CD8-positive, alpha-beta memory T cell (primary cell): Measurements from ENCODE around the gene DGCR8. TPM values are rescaled to one million over a fixed set of nuclear protein-coding genes. Genes with fewer than 3 reads are reported as not detected.

Experiments
- CTCF ChIA-PET: fragments of 350-600 bp; sonication (Branson Sonifier 250); formaldehyde crosslinking; loops from one replicate; lab custom pipeline; 2021; ENCODE audit warnings: antibody characterized with exemption; lab: Charles Lee
- POLR2A ChIA-PET: fragments of 350-600 bp; sonication (Branson Sonifier 250); formaldehyde crosslinking; loops from one replicate; lab custom pipeline; 2021; ENCODE audit warnings: antibody characterized with exemption; lab: Charles Lee
- DNase-seq, 5 donors: peaks; one replicate each; pipeline versions ENCODE4 v3.0.0 to v3.0.0-alpha.2; 2020 to 2022; ENCODE audit warnings: mixed read lengths in 1 of 5
- H3K27ac ChIP-seq: one replicate; pipeline ENCODE4 v1.7.0; 2013; ENCODE audit warnings: low read depth, mild to moderate bottlenecking, low read length, moderate library complexity
- H3K27me3 ChIP-seq: 2 replicates; pipeline ENCODE4 v1.7.0; 2013; ENCODE audit warnings: low read length, mild to moderate bottlenecking; ENCODE audit not compliant: insufficient read depth, poor library complexity, severe bottlenecking
- H3K36me3 ChIP-seq: 2 replicates; pipeline ENCODE4 v1.7.0; 2013; ENCODE audit warnings: mild to moderate bottlenecking, low read length, moderate library complexity; ENCODE audit not compliant: insufficient read depth
- H3K4me1 ChIP-seq: 2 replicates; pipeline ENCODE4 v1.7.0; 2013; ENCODE audit warnings: mild to moderate bottlenecking, low read length, moderate library complexity; ENCODE audit not compliant: insufficient read depth
- H3K4me3 ChIP-seq: 2 replicates; pipeline ENCODE4 v1.7.0; 2013; ENCODE audit warnings: mild to moderate bottlenecking, low read length
- H3K9me3 ChIP-seq: 2 replicates; pipeline ENCODE4 v1.7.0; 2013; ENCODE audit warnings: mild to moderate bottlenecking, low read length
- H3K27ac Mint-ChIP-seq, 8 donors: one replicate each; pipeline ENCODE4 v1.8.0; 2020 to 2021; ENCODE audit warnings: mixed read lengths in 8 of 8, mild to moderate bottlenecking in 6 of 8, inconsistent platforms in 3 of 8, moderate library complexity in 3 of 8
- H3K27me3 Mint-ChIP-seq, 2 donors: one replicate each; pipeline ENCODE4 v1.8.0; 2020 to 2021; ENCODE audit warnings: mixed read lengths in 2 of 2, mild to moderate bottlenecking in 1 of 2, moderate library complexity in 1 of 2
- H3K36me3 Mint-ChIP-seq, 3 donors: one replicate each; pipeline ENCODE4 v1.8.0; 2020 to 2021; ENCODE audit warnings: mixed read lengths in 3 of 3, inconsistent platforms in 1 of 3, mild to moderate bottlenecking in 1 of 3
- H3K4me1 Mint-ChIP-seq, 3 donors: one replicate each; pipeline ENCODE4 v1.8.0; 2020 to 2021; ENCODE audit warnings: mixed read lengths in 3 of 3, inconsistent platforms in 1 of 3, mild to moderate bottlenecking in 1 of 3
- H3K4me3 Mint-ChIP-seq, 7 donors: one replicate each; pipeline ENCODE4 v1.8.0; 2020 to 2021; ENCODE audit warnings: mixed read lengths in 7 of 7, mild to moderate bottlenecking in 6 of 7, moderate library complexity in 4 of 7, inconsistent platforms in 2 of 7
- H3K9me3 Mint-ChIP-seq, 5 donors: one replicate each; pipeline ENCODE4 v1.8.0; 2020 to 2022; ENCODE audit warnings: mixed read lengths in 5 of 5, mild to moderate bottlenecking in 3 of 5, moderate library complexity in 2 of 5, inconsistent platforms in 1 of 5
- polyA plus RNA-seq: library from polyadenylated mRNA; unstranded; fragments of 300-500 nt; fragmentation: Illumina TruSeq; gene quantifications from one replicate; pipeline ENCODE4 v1.2.3, GENCODE V29; 2021
- total RNA-seq, 2 experiments: library from RNA; stranded (reverse); gene quantifications; one replicate each; pipeline ENCODE4 v1.2.3, GENCODE V29; 2021

DGCR8 gene
- total and polyA plus RNA-seq, 3 experiments from 2014 or later, result 10.6 to 73.8 (median 68.6) TPM

DNA sequence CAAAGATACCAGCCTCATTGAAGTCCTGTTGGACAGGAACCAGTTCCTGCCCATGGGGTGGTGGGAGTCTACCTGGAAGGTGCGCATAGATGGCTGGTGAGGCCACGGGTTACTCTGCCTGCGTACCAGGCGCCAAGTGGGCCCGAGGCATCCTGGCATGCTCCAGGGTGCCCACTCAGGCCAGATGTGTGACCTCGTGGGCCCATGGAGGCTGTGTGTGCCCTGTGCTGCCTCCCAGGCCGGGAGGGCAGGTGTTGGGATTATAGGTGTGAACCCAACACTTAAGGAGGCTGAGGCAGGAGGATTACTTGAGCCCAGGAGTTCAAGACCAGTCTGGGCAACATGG, 36.1 kb upstream of the DGCR8 start:
- Mint-ChIP-seq H3K36me3 (peaks cover 12 to 64% (median 21%) of the 10 kb centered on the region in 3 donors), H3K4me3 (no peak overlapping the region), H3K27ac (peak overlapping the region in 3 of 8 donors; percentile 8 to 60 (median 27)), H3K27me3 (peaks cover 0 to 1% of the 10 kb centered on the region in 2 donors), H3K9me3 (no peaks in the 10 kb centered on the region), H3K4me1 (peaks cover 3 to 15% (median 4%) of the 10 kb centered on the region in 3 donors)
- POLR2A ChIA-PET, result no interaction called here
- no peak for DNase-seq
- CTCF ChIA-PET, result no interaction called here
- no peaks in the 10 kb centered on the region for H3K4me1 ChIP-seq
- no peak overlapping the region for H3K4me3 ChIP-seq
- H3K9me3 ChIP-seq, result no peaks in the 10 kb centered on the region
- peaks cover 17% of the 10 kb centered on the region for H3K36me3 ChIP-seq
- no peak overlapping the region for H3K27ac ChIP-seq
- H3K27me3 ChIP-seq, result no peaks in the 10 kb centered on the region

DNA sequence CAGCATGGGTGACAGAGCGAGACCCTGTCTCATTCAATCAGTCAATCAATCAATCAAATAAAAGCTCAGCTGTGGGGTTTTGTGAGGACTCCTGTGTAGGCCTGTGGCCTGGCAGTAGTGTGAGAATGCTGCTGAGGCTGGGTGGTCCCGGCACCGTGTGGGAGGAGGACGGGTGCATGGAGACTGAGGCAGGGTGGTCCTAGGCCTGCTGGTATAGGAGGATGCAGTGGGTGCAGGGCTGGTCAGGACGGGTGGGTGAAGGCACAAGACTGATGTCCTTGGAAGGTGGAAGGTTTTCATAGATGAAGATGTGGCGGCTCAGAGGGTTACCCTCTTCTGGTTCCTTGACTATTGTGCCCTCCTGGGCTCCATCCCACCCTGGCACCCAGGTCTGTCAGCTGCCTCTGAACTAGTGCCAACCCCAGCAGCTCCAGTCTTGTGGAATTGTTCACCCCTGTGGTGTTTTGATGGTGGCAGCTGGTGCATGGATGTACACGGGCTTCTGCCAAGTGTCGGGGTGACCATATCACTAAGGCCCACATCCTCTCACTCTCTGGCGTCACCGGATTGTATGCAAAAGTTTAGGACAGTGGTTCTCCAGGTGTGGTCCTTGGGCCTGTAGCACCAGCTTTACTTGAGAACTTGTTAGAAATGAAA, 35.4 kb upstream of the DGCR8 start:
- no peaks in the 10 kb centered on the region for H3K27me3 ChIP-seq
- ChIA-PET CTCF (no interaction called here), POLR2A (interaction anchor here (0.7 kb wide), 1 partner anchor 11 kb away, joined by 8 read pairs; no protein-coding TSS in a partner anchor)
- Mint-ChIP-seq H3K27me3 (peaks cover 0 to 1% of the 10 kb centered on the region in 2 donors), H3K4me3 (no peak overlapping the region), H3K9me3 (no peaks in the 10 kb centered on the region), H3K27ac (peak overlapping the region in 4 of 8 donors; percentile 23 to 50 (median 46)), H3K4me1 (peaks cover 4 to 17% (median 4%) of the 10 kb centered on the region in 3 donors), H3K36me3 (peaks cover 15 to 63% (median 22%) of the 10 kb centered on the region in 3 donors)
- peaks cover 14% of the 10 kb centered on the region for H3K36me3 ChIP-seq
- no peaks in the 10 kb centered on the region for H3K9me3 ChIP-seq
- no peak overlapping the region for H3K27ac ChIP-seq
- H3K4me3 ChIP-seq, result no peak overlapping the region
- no peaks in the 10 kb centered on the region for H3K4me1 ChIP-seq
- DNase-seq, result no peak

- Mint-ChIP-seq H3K4me1 (peaks cover 3 to 17% (median 4%) of the 10 kb centered on the region in 3 donors), H3K27ac (peak overlapping the region in 3 of 8 donors; percentile 17 to 66 (median 23)), H3K36me3 (peaks cover 15 to 55% (median 24%) of the 10 kb centered on the region in 3 donors), H3K4me3 (no peak overlapping the region), H3K27me3 (peaks cover 0 to 1% of the 10 kb centered on the region in 2 donors), H3K9me3 (no peaks in the 10 kb centered on the region)
- Histone ChIP-seq H3K4me1 (no peaks in the 10 kb centered on the region), H3K9me3 (no peaks in the 10 kb centered on the region), H3K4me3 (no peak overlapping the region), H3K27me3 (no peaks in the 10 kb centered on the region), H3K36me3 (peaks cover 9% of the 10 kb centered on the region), H3K27ac (no peak overlapping the region)
- ChIA-PET CTCF (no interaction called here), POLR2A (interaction anchor here (1.0 kb wide), 1 partner anchor 197 kb away, joined by 7 read pairs; no protein-coding TSS in a partner anchor)
- no peak for DNase-seq
These were observed 33.3 kb upstream of the DGCR8 start for GRCh38 chr22:20046730-20047129.

GRCh38 chr22:20051927-20052308, 28.1 kb upstream of the DGCR8 start:
- POLR2A ChIA-PET, result no interaction called here
- no peaks in the 10 kb centered on the region for H3K9me3 Mint-ChIP-seq
- no peak overlapping the region for H3K27ac ChIP-seq
- H3K4me3 Mint-ChIP-seq, result no peak overlapping the region
- DNase-seq, result no peak
- no peaks in the 10 kb centered on the region for H3K27me3 ChIP-seq
- peaks cover 12 to 72% (median 13%) of the 10 kb centered on the region in 3 donors for H3K36me3 Mint-ChIP-seq
- H3K27me3 Mint-ChIP-seq, result no peaks in the 10 kb centered on the region
- no peak overlapping the region for H3K4me3 ChIP-seq
- no peaks in the 10 kb centered on the region for H3K4me1 ChIP-seq
- CTCF ChIA-PET, result no interaction called here
- no peaks in the 10 kb centered on the region for H3K9me3 ChIP-seq
- peaks cover under 1 to 3% (median 1%) of the 10 kb centered on the region in 3 donors for H3K4me1 Mint-ChIP-seq
- H3K36me3 ChIP-seq, result peaks cover 16% of the 10 kb centered on the region
- H3K27ac Mint-ChIP-seq, result no peak overlapping the region

DNA sequence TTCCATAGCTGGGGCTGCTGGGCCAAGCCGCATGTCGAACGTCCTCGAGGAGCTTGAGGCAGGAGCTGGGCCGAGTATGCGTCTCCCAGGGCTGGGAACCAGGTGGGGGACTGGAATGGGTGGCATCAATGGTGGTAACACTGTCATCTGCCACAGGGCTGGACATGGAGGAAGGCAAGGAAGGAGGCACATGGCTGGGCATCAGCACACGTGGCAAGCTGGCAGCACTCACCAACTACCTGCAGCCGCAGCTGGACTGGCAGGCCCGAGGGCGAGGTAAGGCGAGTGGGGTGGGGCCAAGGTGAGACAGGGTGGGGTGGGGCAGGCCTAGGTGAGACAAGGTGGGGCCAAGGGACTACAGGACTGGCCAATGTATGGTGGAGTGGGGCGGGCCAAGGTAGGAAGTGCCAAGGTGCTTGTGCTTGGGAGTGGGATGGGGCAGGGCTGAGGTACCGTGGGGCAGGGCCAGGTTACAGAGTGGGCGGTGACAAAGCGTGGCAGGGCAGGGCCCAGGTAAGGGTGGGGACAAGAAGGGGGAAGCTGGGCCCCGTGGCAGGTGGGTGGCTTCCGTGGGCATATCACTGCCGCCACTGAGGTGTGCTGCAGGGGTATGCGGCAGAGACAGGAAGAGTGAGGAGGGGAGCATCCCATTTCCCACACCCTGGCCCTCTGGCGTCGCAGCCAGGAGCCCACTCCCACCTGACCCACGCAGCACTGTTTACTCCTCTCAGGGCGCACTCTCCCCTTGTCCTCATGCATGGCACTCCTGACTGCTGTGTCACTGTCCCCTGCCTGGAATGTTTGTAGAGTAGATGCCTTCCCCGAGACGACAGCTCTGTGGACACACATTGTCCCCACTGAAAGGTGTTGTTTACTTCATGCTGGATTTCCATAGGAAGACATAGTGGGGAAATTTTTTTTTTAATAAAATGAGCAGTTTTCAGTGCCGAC, 27.5 kb upstream of the DGCR8 start:
- no peak for DNase-seq
- Histone ChIP-seq H3K9me3 (no peaks in the 10 kb centered on the region), H3K4me1 (no peaks in the 10 kb centered on the region), H3K27me3 (no peaks in the 10 kb centered on the region), H3K36me3 (peaks cover 16% of the 10 kb centered on the region), H3K27ac (no peak overlapping the region), H3K4me3 (no peak overlapping the region)
- Mint-ChIP-seq H3K9me3 (no peaks in the 10 kb centered on the region), H3K27me3 (no peaks in the 10 kb centered on the region), H3K4me1 (peaks cover 0 to 3% (median 1%) of the 10 kb centered on the region in 3 donors), H3K27ac (no peak overlapping the region), H3K4me3 (peak overlapping the region in 1 of 7 donors; percentile 23), H3K36me3 (peaks cover 12 to 72% (median 12%) of the 10 kb centered on the region in 3 donors)
- ChIA-PET POLR2A (no interaction called here), CTCF (no interaction called here)

- H3K9me3 ChIP-seq, result no peaks in the 10 kb centered on the region
- Mint-ChIP-seq H3K4me1 (peaks cover 1 to 7% (median 1%) of the 10 kb centered on the region in 3 donors), H3K27ac (no peak overlapping the region), H3K9me3 (no peaks in the 10 kb centered on the region), H3K4me3 (no peak overlapping the region), H3K36me3 (peaks cover 6 to 72% (median 8%) of the 10 kb centered on the region in 3 donors), H3K27me3 (no peaks in the 10 kb centered on the region)
- H3K36me3 ChIP-seq, result peaks cover 16% of the 10 kb centered on the region
- no peaks in the 10 kb centered on the region for H3K4me1 ChIP-seq
- H3K27me3 ChIP-seq, result no peaks in the 10 kb centered on the region
- H3K27ac ChIP-seq, result no peak overlapping the region
- ChIA-PET CTCF (no interaction called here), POLR2A (no interaction called here)
- H3K4me3 ChIP-seq, result no peak overlapping the region
- DNase-seq, result no peak
These were observed 26.5 kb upstream of the DGCR8 start for GRCh38 chr22:20053407-20054033.

GRCh38 chr22:20054034-20054427, 26.0 kb upstream of the DGCR8 start:
- Mint-ChIP-seq H3K4me3 (no peak overlapping the region), H3K36me3 (peaks cover 3 to 74% (median 10%) of the 10 kb centered on the region in 3 donors), H3K9me3 (no peaks in the 10 kb centered on the region), H3K4me1 (peaks cover 6 to 10% (median 6%) of the 10 kb centered on the region in 3 donors), H3K27me3 (no peaks in the 10 kb centered on the region), H3K27ac (peak overlapping the region in 1 of 8 donors; percentile 47)
- H3K9me3 ChIP-seq, result no peaks in the 10 kb centered on the region
- POLR2A ChIA-PET, result no interaction called here
- DNase-seq, result no peak
- no peaks in the 10 kb centered on the region for H3K4me1 ChIP-seq
- H3K27me3 ChIP-seq, result no peaks in the 10 kb centered on the region
- CTCF ChIA-PET, result no interaction called here
- H3K27ac ChIP-seq, result no peak overlapping the region
- H3K4me3 ChIP-seq, result no peak overlapping the region
- H3K36me3 ChIP-seq, result peaks cover 19% of the 10 kb centered on the region
